ENCODE results near the gene GABRE.

GRCh38 chrX:151921292-151921691 lies 53.2 kb downstream of the GABRE start:
- TF ChIP-seq E2F8 (IDR thresholded peaks at IDR 0.05; ENCODE audit: low read depth, partially characterized antibody) (no peak), POLR2AphosphoS5 (IDR thresholded peaks at IDR 0.05; ENCODE audit: low read length) (no peak), MYC (IDR thresholded peaks at IDR 0.05; ENCODE audit: insufficient read depth, insufficient read length, insufficient replicate concordance, low read length, severe bottlenecking) (no peak), SP1 (IDR thresholded peaks at IDR 0.05; ENCODE audit: low read depth, low read length) (no peak), SPI1 (IDR thresholded peaks at IDR 0.05; ENCODE audit: borderline replicate concordance, insufficient read depth, low read depth, low read length) (no peak), ATF7 (IDR thresholded peaks at IDR 0.05; ENCODE audit: low read depth) (no peak), BCL3 (IDR thresholded peaks at IDR 0.05; ENCODE audit: borderline replicate concordance, insufficient read depth, low read depth, low read length, poor library complexity, severe bottlenecking) (no peak), FOXK2 (IDR thresholded peaks at IDR 0.05) (no peak), CREM (IDR thresholded peaks at IDR 0.05; ENCODE audit: low read depth) (no peak), POLR2AphosphoS2 (IDR thresholded peaks at IDR 0.05; ENCODE audit: low read depth, low read length) (no peak), POLR2A (IDR thresholded peaks at IDR 0.05; ENCODE audit: low read depth, low read length) (no peak), TCF3 (IDR thresholded peaks at IDR 0.05; ENCODE audit: borderline replicate concordance, insufficient read depth, low read depth, low read length) (no peak), TBL1XR1 (IDR thresholded peaks at IDR 0.05; ENCODE audit: low read depth, low read length) (no peak), CTCF (IDR thresholded peaks at IDR 0.05 in 2 of 3, conservative IDR thresholded peaks at IDR 0.05 in 1 of 3; ENCODE audit: control insufficient read depth in 2 of 3, extremely low read depth in 1 of 3, insufficient read depth in 1 of 3, low read depth in 3 of 3, low read length in 3 of 3) (no peak)
